Breast epithelium (tissue), 4 donors: Measurements from ENCODE around the gene NOS1AP. TPM values are rescaled to one million over a fixed set of nuclear protein-coding genes. Genes with fewer than 3 reads are reported as not detected.

Experiments
- DNase-seq, 2 donors: peaks; one replicate each; pipeline ENCODE4 v3.0.0-alpha.2; 2019; ENCODE audit warnings: low spot score in 2 of 2
- H3K27ac ChIP-seq, 2 donors: fragments of 200-600 bp; sonication (generic) in 1 of 2; one replicate each; pipeline ENCODE4 v1.5.1; 2016 to 2019; ENCODE audit warnings: mild to moderate bottlenecking in 1 of 2
- H3K27me3 ChIP-seq, 2 donors: fragments of 200-600 bp; sonication (generic) in 1 of 2; one replicate each; pipeline versions ENCODE4 v1.5.1 to v1.6.0; 2017 to 2019; ENCODE audit warnings: control low read depth in 1 of 2, mild to moderate bottlenecking in 1 of 2
- H3K36me3 ChIP-seq: fragments of 200-600 bp; one replicate; pipeline ENCODE4 v1.5.1; 2019
- H3K4me1 ChIP-seq, 2 donors: fragments of 200-600 bp; sonication (generic); one replicate each; pipeline ENCODE4 v1.5.1; 2016 to 2019; ENCODE audit warnings: control low read depth in 1 of 2
- H3K4me3 ChIP-seq, 3 donors: fragments of 200-600 bp; sonication (generic); 1 replicate in 2 of 3; 2 replicates in 1 of 3; pipeline ENCODE4 v1.5.1; 2016 to 2019; ENCODE audit warnings: mild to moderate bottlenecking in 3 of 3, moderate library complexity in 2 of 3
- H3K9me3 ChIP-seq, 2 donors: fragments of 200-600 bp; sonication (generic) in 1 of 2; one replicate each; pipeline ENCODE4 v1.5.1; 2016 to 2019; ENCODE audit warnings: control low read depth in 1 of 2
- POLR2A ChIP-seq: fragments of 450-650 bp; IDR thresholded peaks from one replicate; pipeline ENCODE4 v1.6.1; 2016; ENCODE audit warnings: antibody characterized with exemption, mild to moderate bottlenecking, moderate library complexity
- POLR2AphosphoS5 ChIP-seq, 3 donors: sonication (generic); formaldehyde crosslinking; IDR thresholded peaks; one replicate each; pipeline ENCODE4 v1.6.1; 2017; ENCODE audit warnings: antibody characterized with exemption in 3 of 3
- intact Hi-C: fragments of 100-400 bp; cut with DNase I; formaldehyde crosslinking; loops from one replicate; pipeline ENCODE4 v1.15.1; 2023; ENCODE audit warnings: low total_unique reads
- total RNA-seq, 3 donors: library from RNA; depleted of rRNA; stranded (reverse); fragments of >200 nt; gene quantifications; one replicate each; pipeline ENCODE4 v1.1.0, GENCODE V29; 2016
- TF ChIP-seq, protein P1 (sequence below), 3 donors: fragments of 450-650 bp; IDR thresholded peaks; one replicate each; pipeline ENCODE4 v1.5.1; 2016 to 2017; ENCODE audit warnings: antibody characterized with exemption in 3 of 3, mild to moderate bottlenecking in 3 of 3, moderate library complexity in 3 of 3

NOS1AP gene
- total RNA-seq, 3 donors from 2014 or later = 2.2 to 17.6 (median 11.8) TPM

DNA sequence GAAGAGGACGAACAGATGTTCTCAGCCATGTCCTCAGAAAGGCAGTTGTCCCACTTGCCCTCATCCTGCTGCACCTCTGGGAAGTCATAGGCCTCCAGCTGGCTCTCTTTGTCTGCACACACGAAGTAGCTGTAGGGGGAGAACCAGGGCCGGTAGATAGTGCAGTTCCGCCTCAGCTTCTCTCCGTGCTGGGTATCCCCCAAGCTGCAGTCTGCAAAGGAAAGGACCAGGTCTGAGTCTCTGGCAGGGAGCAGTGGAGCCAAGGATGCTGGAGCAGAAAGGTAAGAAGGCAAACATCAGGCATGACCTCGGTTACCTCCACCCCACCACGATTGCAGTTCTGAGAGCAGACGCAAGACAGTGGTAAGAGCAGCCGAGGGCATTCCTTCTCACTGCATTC, 304.9 kb downstream of the NOS1AP start:
- H3K4me3 ChIP-seq = no peak overlapping the region
- H3K36me3 ChIP-seq = no peaks in the 10 kb centered on the region
- no peak overlapping the region for H3K27ac ChIP-seq
- no peaks in the 10 kb centered on the region for H3K9me3 ChIP-seq
- DNase-seq = no peak
- no peaks in the 10 kb centered on the region for H3K27me3 ChIP-seq
- no peak for TF ChIP-seq POLR2AphosphoS5 (IDR thresholded peaks at IDR 0.05)
- TF ChIP-seq POLR2A = no peak
- TF ChIP-seq, protein P1, sequence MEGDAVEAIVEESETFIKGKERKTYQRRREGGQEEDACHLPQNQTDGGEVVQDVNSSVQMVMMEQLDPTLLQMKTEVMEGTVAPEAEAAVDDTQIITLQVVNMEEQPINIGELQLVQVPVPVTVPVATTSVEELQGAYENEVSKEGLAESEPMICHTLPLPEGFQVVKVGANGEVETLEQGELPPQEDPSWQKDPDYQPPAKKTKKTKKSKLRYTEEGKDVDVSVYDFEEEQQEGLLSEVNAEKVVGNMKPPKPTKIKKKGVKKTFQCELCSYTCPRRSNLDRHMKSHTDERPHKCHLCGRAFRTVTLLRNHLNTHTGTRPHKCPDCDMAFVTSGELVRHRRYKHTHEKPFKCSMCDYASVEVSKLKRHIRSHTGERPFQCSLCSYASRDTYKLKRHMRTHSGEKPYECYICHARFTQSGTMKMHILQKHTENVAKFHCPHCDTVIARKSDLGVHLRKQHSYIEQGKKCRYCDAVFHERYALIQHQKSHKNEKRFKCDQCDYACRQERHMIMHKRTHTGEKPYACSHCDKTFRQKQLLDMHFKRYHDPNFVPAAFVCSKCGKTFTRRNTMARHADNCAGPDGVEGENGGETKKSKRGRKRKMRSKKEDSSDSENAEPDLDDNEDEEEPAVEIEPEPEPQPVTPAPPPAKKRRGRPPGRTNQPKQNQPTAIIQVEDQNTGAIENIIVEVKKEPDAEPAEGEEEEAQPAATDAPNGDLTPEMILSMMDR (IDR thresholded peaks at IDR 0.05) = no peak
- intact Hi-C loops = no loop called here
- H3K4me1 ChIP-seq = no peaks in the 10 kb centered on the region

- DNase-seq = no peak
- no peak for TF ChIP-seq POLR2A
- no peak for TF ChIP-seq POLR2AphosphoS5 (IDR thresholded peaks at IDR 0.05)
- TF ChIP-seq, protein P1 (IDR thresholded peaks at IDR 0.05) = no peak
Observed at GRCh38 chr1:162375463-162375862, 306.0 kb downstream of the NOS1AP start.

DNA sequence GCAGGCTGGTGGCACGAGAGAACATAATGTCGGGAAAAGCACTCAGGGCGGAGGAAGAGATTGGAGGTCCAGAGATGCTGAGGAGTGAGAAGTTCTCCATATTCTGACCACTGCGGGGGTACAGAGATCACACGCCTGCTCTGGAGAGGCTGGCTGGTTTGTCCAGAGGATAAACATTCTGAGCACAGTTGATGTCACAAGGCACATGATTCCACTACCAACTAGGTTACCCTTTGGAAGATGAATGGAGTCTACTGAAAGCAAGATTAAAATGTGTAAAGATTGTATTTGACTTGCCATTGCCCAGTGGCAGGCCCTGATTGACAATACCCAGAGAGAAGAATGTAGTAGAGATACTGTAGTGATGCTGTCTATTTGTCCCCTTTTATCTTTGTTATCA, 307.2 kb downstream of the NOS1AP start, which contains the start of gene SPATA46:
Gene SPATA46, minus strand, starts transcription at position 164 of the 400 bp plus-strand sequence. Its CDS starts 64 bp downstream, at position 100.
- H3K9me3 ChIP-seq = no peaks in the 10 kb centered on the region
- intact Hi-C loops = no loop called here
- no peaks in the 10 kb centered on the region for H3K27me3 ChIP-seq
- H3K27ac ChIP-seq = no peak within 1 kb of the TSS
- no peak within 1 kb of the TSS for H3K4me3 ChIP-seq
- TF ChIP-seq POLR2A (no peak), POLR2AphosphoS5 (IDR thresholded peaks at IDR 0.05) (no peak)
- TF ChIP-seq, protein P1 (IDR thresholded peaks at IDR 0.05) = no peak
- H3K36me3 ChIP-seq = no peaks in the 10 kb centered on the region
- DNase-seq = no peak
- no peaks in the 10 kb centered on the region for H3K4me1 ChIP-seq

More at GRCh38 chr1:162375463-162375862, 306.0 kb downstream of the NOS1AP start:
- Histone ChIP-seq H3K4me1 (no peaks in the 10 kb centered on the region), H3K27me3 (no peaks in the 10 kb centered on the region), H3K27ac (no peak overlapping the region), H3K9me3 (no peaks in the 10 kb centered on the region), H3K4me3 (no peak overlapping the region), H3K36me3 (no peaks in the 10 kb centered on the region)
- intact Hi-C loops = no loop called here

- DNase-seq = no peak
Observed at GRCh38 chr1:162380061-162380846, 310.8 kb downstream of the NOS1AP start.

GRCh38 chr1:162381383-162381782, 311.9 kb downstream of the NOS1AP start, which contains the start of gene C1orf226:
TSS of gene C1orf226 (plus strand) at chr1:162381728. CDS start at chr1:162381902, 174 bp downstream.
- no peaks in the 10 kb centered on the region for H3K9me3 ChIP-seq
- H3K4me3 ChIP-seq = no peak within 1 kb of the TSS
- no peaks in the 10 kb centered on the region for H3K27me3 ChIP-seq
- intact Hi-C loops = no loop called here
- H3K36me3 ChIP-seq = no peaks in the 10 kb centered on the region
- no peak within 1 kb of the TSS for H3K27ac ChIP-seq
- H3K4me1 ChIP-seq = no peaks in the 10 kb centered on the region
- no peak for TF ChIP-seq POLR2AphosphoS5 (IDR thresholded peaks at IDR 0.05)
- no peak for TF ChIP-seq POLR2A
- TF ChIP-seq, protein P1 (IDR thresholded peaks at IDR 0.05) = no peak
- DNase-seq = no peak

More at GRCh38 chr1:162380061-162380846, 310.8 kb downstream of the NOS1AP start:
- H3K27ac ChIP-seq = no peak overlapping the region
- TF ChIP-seq, protein P1 (IDR thresholded peaks at IDR 0.05) = no peak
- no peak for TF ChIP-seq POLR2AphosphoS5 (IDR thresholded peaks at IDR 0.05)
- no peak for TF ChIP-seq POLR2A
- no peaks in the 10 kb centered on the region for H3K27me3 ChIP-seq
- H3K36me3 ChIP-seq = no peaks in the 10 kb centered on the region
- H3K4me3 ChIP-seq = no peak overlapping the region
- intact Hi-C loops = no loop called here
- H3K4me1 ChIP-seq = no peaks in the 10 kb centered on the region
- no peaks in the 10 kb centered on the region for H3K9me3 ChIP-seq
